Neuronal stem cell (in vitro differentiated cells): ENCODE data around the gene FAM20C.

Source experiments
- DNase-seq: peaks from one replicate; pipeline ENCODE4 v3.0.0-alpha.2; 2013; ENCODE audit warnings: low spot score
- H2AFZ ChIP-seq: one replicate; pipeline ENCODE4 v1.6.1; 2013; ENCODE audit warnings: mild to moderate bottlenecking, low read length, inconsistent platforms
- H2AK5ac ChIP-seq: 2 replicates; pipeline ENCODE4 v1.6.1; 2013; ENCODE audit warnings: low read depth, mild to moderate bottlenecking, inconsistent platforms, low read length, moderate library complexity, mixed read lengths
- H2BK120ac ChIP-seq: 2 replicates; pipeline ENCODE4 v1.6.1; 2013; ENCODE audit warnings: low read depth, mild to moderate bottlenecking, inconsistent platforms, low read length, moderate library complexity, mixed read lengths
- H2BK12ac ChIP-seq: one replicate; pipeline ENCODE4 v1.6.1; 2013; ENCODE audit warnings: low read length, inconsistent platforms
- H2BK15ac ChIP-seq: 2 replicates; pipeline ENCODE4 v1.6.1; 2013; ENCODE audit warnings: mild to moderate bottlenecking, low read length, inconsistent platforms, mixed read lengths
- H2BK5ac ChIP-seq: one replicate; pipeline ENCODE4 v1.6.1; 2013; ENCODE audit warnings: inconsistent platforms, mild to moderate bottlenecking, low read length, moderate library complexity
- H3K14ac ChIP-seq: one replicate; pipeline ENCODE4 v1.6.1; 2013; ENCODE audit warnings: low read length, inconsistent platforms
- H3K18ac ChIP-seq: 2 replicates; pipeline ENCODE4 v1.6.1; 2013; ENCODE audit warnings: low read length, inconsistent platforms
- H3K23ac ChIP-seq: 2 replicates; pipeline ENCODE4 v1.6.1; 2013; ENCODE audit warnings: low read depth, mild to moderate bottlenecking, mixed read lengths, low read length, inconsistent platforms; ENCODE audit not compliant: poor library complexity
- H3K27ac ChIP-seq: replicated peaks from 3 replicates; pipeline ENCODE4 v1.5.1; 2013; ENCODE audit warnings: low read length, inconsistent platforms
- H3K27me3 ChIP-seq, 3 experiments: 2 replicates each; pipeline ENCODE4 v1.6.1; 2013; ENCODE audit warnings: low read length in 3 of 3, mild to moderate bottlenecking in 2 of 3, inconsistent platforms in 1 of 3, low read depth in 1 of 3, mixed read lengths in 1 of 3, moderate library complexity in 1 of 3; ENCODE audit not compliant: control insufficient read depth in 3 of 3, insufficient read depth in 3 of 3
- H3K36me3 ChIP-seq, 2 donors: replicated peaks in 1 of 2; 2 replicates each; pipeline ENCODE4 v1.6.1; 2013; ENCODE audit warnings: low read length in 2 of 2; ENCODE audit not compliant: control insufficient read depth in 2 of 2, insufficient read depth in 2 of 2
- H3K4ac ChIP-seq: 2 replicates; pipeline ENCODE4 v1.6.1; 2013; ENCODE audit warnings: inconsistent platforms, mild to moderate bottlenecking, low read length, moderate library complexity
- H3K4me1 ChIP-seq, 2 donors: 1 replicate in 1 of 2; 2 replicates in 1 of 2; pipeline ENCODE4 v1.6.1; 2013; ENCODE audit warnings: low read length in 2 of 2, low read depth in 1 of 2; ENCODE audit not compliant: control insufficient read depth in 2 of 2, insufficient read depth in 1 of 2
- H3K4me2 ChIP-seq: one replicate; pipeline ENCODE4 v1.6.1; 2013; ENCODE audit warnings: mild to moderate bottlenecking, low read length, inconsistent platforms; ENCODE audit not compliant: insufficient read depth, poor library complexity, severe bottlenecking
- H3K4me3 ChIP-seq, 2 donors: 2 replicates each; pipeline ENCODE4 v1.5.1; 2013; ENCODE audit warnings: low read length in 2 of 2, mild to moderate bottlenecking in 2 of 2, inconsistent platforms in 1 of 2, moderate library complexity in 1 of 2
- H3K79me1 ChIP-seq: one replicate; pipeline ENCODE4 v1.6.1; 2013; ENCODE audit warnings: low read depth, mild to moderate bottlenecking, inconsistent platforms, low read length, moderate library complexity
- H3K9ac ChIP-seq: one replicate; pipeline ENCODE4 v1.6.1; 2013; ENCODE audit warnings: mild to moderate bottlenecking, low read depth, low read length, inconsistent platforms; ENCODE audit not compliant: poor library complexity
- H3K9me3 ChIP-seq, 2 donors: replicated peaks in 1 of 2; 2 replicates each; pipeline versions ENCODE3 to v1.6.1; 2013; ENCODE audit warnings: low read length in 2 of 2, mild to moderate bottlenecking in 2 of 2, inconsistent platforms in 1 of 2, low read depth in 1 of 2, mixed read lengths in 1 of 2, moderate library complexity in 1 of 2; ENCODE audit not compliant: control insufficient read depth in 2 of 2, insufficient read depth in 1 of 2
- H4K8ac ChIP-seq: one replicate; pipeline ENCODE4 v1.6.1; 2013; ENCODE audit warnings: low read depth, mild to moderate bottlenecking, inconsistent platforms, low read length, moderate library complexity
- H4K91ac ChIP-seq: one replicate; pipeline ENCODE4 v1.6.1; 2013; ENCODE audit warnings: low read length, low read depth, mild to moderate bottlenecking, inconsistent platforms; ENCODE audit not compliant: poor library complexity
- WGBS, 2 donors: extraction: QIAGEN DNeasy Blood & Tissue Kit; methylation state at CpG; one replicate each; pipeline ENCODE4 v1.1.7; 2013; ENCODE audit warnings: missing lambda C conversion rate in 2 of 2, mixed read lengths in 1 of 2; ENCODE audit not compliant: insufficient read length in 2 of 2, insufficient replicate concordance in 1 of 2; ENCODE audit errors: extremely low coverage in 2 of 2; 5-methylcytosine and 5-hydroxymethylcytosine counted together

Gene FAM20C

GRCh38 chr7:256461-256940 is 64.1 kb downstream of the FAM20C start:
- no peak for DNase-seq
- Histone ChIP-seq H2BK12ac (no peak overlapping the region), H2AK5ac (no peak overlapping the region), H3K18ac (peak overlapping the region; percentile 44), H4K8ac (no peak overlapping the region), H3K4ac (no peak overlapping the region), H3K9ac (no peak overlapping the region), H3K36me3 (peaks cover 9 to 20% of the 10 kb centered on the region in 2 donors), H3K79me1 (no peaks in the 10 kb centered on the region), H2AFZ (no peak overlapping the region), H2BK15ac (no peak overlapping the region), H3K4me2 (no peak overlapping the region), H3K23ac (no peak overlapping the region), H3K14ac (peak overlapping the region; percentile 4), H3K4me3 (no peak overlapping the region), H2BK120ac (no peak overlapping the region), H4K91ac (no peak overlapping the region), H2BK5ac (no peak overlapping the region), H3K4me1 (no peaks in the 10 kb centered on the region), H3K9me3 (peaks cover 16 to 18% of the 10 kb centered on the region in 2 donors), H3K27ac (no peak overlapping the region), H3K27me3 (no peaks in the 10 kb centered on the region)
- no CpG with 5 or more reads among the region's 38 CpGs for WGBS, 2 donors

GRCh38 chr7:256981-257646 is 64.7 kb downstream of the FAM20C start:
- H3K9ac ChIP-seq, result no peak overlapping the region
- H3K4me2 ChIP-seq, result no peak overlapping the region
- H4K91ac ChIP-seq, result no peak overlapping the region
- H3K4me3 ChIP-seq, result no peak overlapping the region
- no peak overlapping the region for H3K23ac ChIP-seq
- no peak overlapping the region for H2BK15ac ChIP-seq
- no peak overlapping the region for H4K8ac ChIP-seq
- peaks cover 22 to 24% of the 10 kb centered on the region in 2 donors for H3K9me3 ChIP-seq
- no peaks in the 10 kb centered on the region for H3K27me3 ChIP-seq
- DNase-seq, result no peak
- H3K4ac ChIP-seq, result no peak overlapping the region
- H3K27ac ChIP-seq, result no peak overlapping the region
- no CpG with 5 or more reads among the region's 29 CpGs for WGBS, 2 donors
- no peak overlapping the region for H2AFZ ChIP-seq
- H2AK5ac ChIP-seq, result no peak overlapping the region
- peak overlapping the region; percentile 44 for H3K18ac ChIP-seq
- H3K79me1 ChIP-seq, result no peaks in the 10 kb centered on the region
- H3K14ac ChIP-seq, result peak overlapping the region; percentile 4
- no peaks in the 10 kb centered on the region for H3K4me1 ChIP-seq
- H3K36me3 ChIP-seq, result peaks cover 9 to 20% of the 10 kb centered on the region in 2 donors
- peak overlapping the region; percentile 58 for H2BK120ac ChIP-seq
- no peak overlapping the region for H2BK5ac ChIP-seq
- H2BK12ac ChIP-seq, result peak overlapping the region; percentile 30

- no peak overlapping the region for H2BK5ac ChIP-seq
- H3K27me3 ChIP-seq, result no peaks in the 10 kb centered on the region
- peaks cover 27 to 29% of the 10 kb centered on the region in 2 donors for H3K9me3 ChIP-seq
- H3K4me3 ChIP-seq, result no peak overlapping the region
- H3K36me3 ChIP-seq, result peaks cover 11 to 20% of the 10 kb centered on the region in 2 donors
- H3K4ac ChIP-seq, result no peak overlapping the region
- no peak overlapping the region for H2AFZ ChIP-seq
- no peak overlapping the region for H2AK5ac ChIP-seq
- no peak overlapping the region for H3K4me2 ChIP-seq
- H2BK12ac ChIP-seq, result no peak overlapping the region
- H3K23ac ChIP-seq, result no peak overlapping the region
- H2BK15ac ChIP-seq, result no peak overlapping the region
- no CpG with 5 or more reads among the region's 5 CpGs for WGBS, 2 donors
- H4K91ac ChIP-seq, result no peak overlapping the region
- H3K4me1 ChIP-seq, result no peaks in the 10 kb centered on the region
- H2BK120ac ChIP-seq, result no peak overlapping the region
- peak overlapping the region; percentile 24 for H3K18ac ChIP-seq
- H3K9ac ChIP-seq, result no peak overlapping the region
- no peak overlapping the region for H4K8ac ChIP-seq
- H3K27ac ChIP-seq, result no peak overlapping the region
- H3K14ac ChIP-seq, result peak overlapping the region; percentile 92
- H3K79me1 ChIP-seq, result no peaks in the 10 kb centered on the region
- no peak for DNase-seq
These were observed 65.2 kb downstream of the FAM20C start for GRCh38 chr7:257647-257992.

GRCh38 chr7:258476-259190 is 66.3 kb downstream of the FAM20C start:
- H4K8ac ChIP-seq, result no peak overlapping the region
- H3K14ac ChIP-seq, result peak overlapping the region; percentile 65
- no peak overlapping the region for H2BK5ac ChIP-seq
- no peak for DNase-seq
- H3K4ac ChIP-seq, result no peak overlapping the region
- H2AFZ ChIP-seq, result no peak overlapping the region
- no peak overlapping the region for H4K91ac ChIP-seq
- H3K4me1 ChIP-seq, result no peaks in the 10 kb centered on the region
- H3K9me3 ChIP-seq, result peaks cover 28 to 31% of the 10 kb centered on the region in 2 donors
- H3K4me2 ChIP-seq, result no peak overlapping the region
- H3K4me3 ChIP-seq, result no peak overlapping the region
- H3K79me1 ChIP-seq, result no peaks in the 10 kb centered on the region
- H3K18ac ChIP-seq, result peak overlapping the region; percentile 53
- peaks cover 11 to 20% of the 10 kb centered on the region in 2 donors for H3K36me3 ChIP-seq
- no peak overlapping the region for H2BK12ac ChIP-seq
- H3K27ac ChIP-seq, result no peak overlapping the region
- no peak overlapping the region for H3K23ac ChIP-seq
- no CpG with 5 or more reads among the region's 31 CpGs for WGBS, 2 donors
- H2AK5ac ChIP-seq, result peak overlapping the region; percentile 57
- no peaks in the 10 kb centered on the region for H3K27me3 ChIP-seq
- H2BK120ac ChIP-seq, result no peak overlapping the region
- no peak overlapping the region for H2BK15ac ChIP-seq
- H3K9ac ChIP-seq, result no peak overlapping the region
